ENCODE results near the gene FAM83D. TPM values are rescaled to one million over a fixed set of nuclear protein-coding genes. Genes with fewer than 3 reads are reported as not detected.
A peak's percentile ranks its signal among the peaks of the same experiment; 100 is the strongest.

FAM83D gene
- total RNA-seq, 2 donors from 2014 or later: 10.4 to 10.5 TPM

- Mint-ChIP-seq H3K27me3 (ENCODE audit: low read depth) (no peaks in the 10 kb centered on the region), H3K4me3 (no peak overlapping the region)
Measured at GRCh38 chr20:38889050-38889449, 37.2 kb upstream of the FAM83D start.

DNA sequence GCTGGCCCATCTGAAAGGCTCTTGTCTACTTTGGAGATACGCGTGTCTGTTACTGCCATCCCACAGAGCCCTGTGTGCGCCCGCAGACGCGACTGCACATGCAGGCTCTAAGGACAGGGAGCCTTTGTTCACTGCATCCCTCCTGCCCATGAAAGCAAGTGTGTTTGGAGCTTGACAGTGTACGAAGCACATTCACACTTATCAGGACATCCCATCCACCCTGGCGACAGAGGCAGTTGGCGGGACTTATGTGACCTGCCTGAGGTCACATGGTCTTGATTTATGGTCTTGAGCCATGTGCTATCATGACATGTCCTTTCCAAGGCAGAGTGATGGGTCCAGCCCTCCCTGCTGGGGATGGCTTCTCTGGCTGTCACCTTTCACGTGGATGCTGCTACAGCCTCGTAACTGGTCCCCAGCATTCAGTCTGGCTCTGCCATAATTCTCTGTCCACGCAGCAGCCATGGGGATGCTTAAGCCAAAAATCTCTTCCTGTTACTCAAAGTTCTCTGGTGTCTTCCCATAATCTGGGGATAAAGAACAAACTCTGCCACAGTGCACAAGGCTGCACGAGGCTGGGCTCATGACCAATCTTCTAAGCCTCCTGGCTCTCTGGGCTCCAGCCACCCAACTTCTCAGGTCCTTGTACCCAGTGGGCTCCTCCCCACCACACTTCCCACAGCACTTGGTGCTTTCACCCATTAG, 36.3 kb upstream of the FAM83D start:
- DNase-seq: no peak
- peaks cover 2 to 11% of the 10 kb centered on the region in 2 donors for H3K36me3 Mint-ChIP-seq (ENCODE audit: insufficient read depth in 2 of 2)
- peak overlapping the region; percentile 92 for H3K27ac Mint-ChIP-seq
- no peaks in the 10 kb centered on the region for H3K27me3 Mint-ChIP-seq (ENCODE audit: low read depth)
- ATAC-seq (replicated peaks in 1 of 2): no peak
- peak overlapping the region; percentile 9 to 54 for H3K4me3 Mint-ChIP-seq
- no peaks in the 10 kb centered on the region for H3K9me3 Mint-ChIP-seq
- H3K4me1 Mint-ChIP-seq (ENCODE audit: low read depth): peaks cover 71% of the 10 kb centered on the region

More at GRCh38 chr20:38889050-38889449, 37.2 kb upstream of the FAM83D start:
- Mint-ChIP-seq H3K4me1 (ENCODE audit: low read depth) (peaks cover 62% of the 10 kb centered on the region), H3K9me3 (no peaks in the 10 kb centered on the region), H3K36me3 (ENCODE audit: insufficient read depth in 2 of 2) (peaks cover 0 to 4% of the 10 kb centered on the region in 2 donors), H3K27ac (no peak overlapping the region)
- DNase-seq (no peak), ATAC-seq (replicated peaks in 1 of 2) (no peak)

- DNase-seq: no peak
- Mint-ChIP-seq H3K4me3 (peak overlapping the region; percentile 9 to 54), H3K27ac (peak overlapping the region; percentile 92), H3K36me3 (ENCODE audit: insufficient read depth in 2 of 2) (peaks cover 2 to 15% of the 10 kb centered on the region in 2 donors), H3K9me3 (no peaks in the 10 kb centered on the region), H3K27me3 (ENCODE audit: low read depth) (no peaks in the 10 kb centered on the region), H3K4me1 (ENCODE audit: low read depth) (peaks cover 71% of the 10 kb centered on the region)
- ATAC-seq (replicated peaks in 1 of 2): peak; percentile 52 to 64
Measured at GRCh38 chr20:38890497-38890818, 35.8 kb upstream of the FAM83D start.

DNA sequence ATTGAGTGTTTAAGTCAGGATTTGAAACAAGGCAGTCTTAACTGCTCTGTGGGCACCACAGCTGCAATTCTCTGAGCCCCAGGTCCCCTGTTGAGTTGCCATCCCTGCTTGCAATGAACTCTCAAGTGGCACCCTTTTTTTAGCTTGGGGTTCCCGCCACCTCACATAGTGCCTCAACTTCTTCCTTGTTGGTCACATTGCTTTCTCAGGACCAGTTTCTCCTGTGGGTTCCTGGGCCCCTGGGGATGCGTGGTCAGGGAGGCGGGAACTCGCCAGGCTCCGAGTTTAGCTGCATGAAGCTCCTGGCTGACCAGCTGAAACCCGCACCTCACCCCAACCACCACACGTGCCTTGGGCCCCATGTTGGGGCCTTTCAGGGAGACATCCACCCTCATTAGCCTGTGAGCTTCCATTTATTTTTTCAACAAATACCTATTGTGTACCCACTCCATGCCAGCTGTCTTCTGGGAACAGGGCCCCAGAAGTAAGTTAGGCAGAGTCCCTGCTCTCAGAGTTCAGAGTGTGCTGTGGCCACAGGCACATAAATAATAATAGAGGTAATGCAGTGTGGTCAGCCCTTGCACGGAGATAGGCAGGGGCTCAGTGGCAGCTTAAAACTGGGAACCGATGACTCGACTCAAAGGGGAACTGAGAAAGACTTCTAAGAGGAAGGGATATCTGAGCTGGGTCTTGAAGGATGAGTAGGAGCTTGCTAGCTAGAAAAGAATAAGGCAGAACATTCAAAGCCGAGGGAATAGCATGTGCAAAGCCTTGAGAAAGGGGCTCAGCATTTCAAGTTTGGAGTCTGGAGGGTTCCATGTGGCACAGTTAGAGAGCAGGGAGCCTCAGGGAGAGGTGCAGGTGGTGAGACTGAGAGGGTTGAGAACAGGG, 33.9 kb upstream of the FAM83D start:
- Mint-ChIP-seq H3K4me3 (peak overlapping the region; percentile 5 to 79), H3K36me3 (ENCODE audit: insufficient read depth in 2 of 2) (peaks cover 6 to 22% of the 10 kb centered on the region in 2 donors), H3K4me1 (ENCODE audit: low read depth) (peaks cover 65% of the 10 kb centered on the region), H3K27ac (peak overlapping the region; percentile 81), H3K27me3 (ENCODE audit: low read depth) (no peaks in the 10 kb centered on the region), H3K9me3 (no peaks in the 10 kb centered on the region)
- DNase-seq: no peak
- ATAC-seq (replicated peaks in 1 of 2): peak; percentile 6 to 12

- DNase-seq: no peak
- H3K4me1 Mint-ChIP-seq (ENCODE audit: low read depth): peaks cover 62% of the 10 kb centered on the region
- peak in 1 of 2 donors; percentile 7 for ATAC-seq (replicated peaks in 1 of 2)
- peaks cover 8 to 23% of the 10 kb centered on the region in 2 donors for H3K36me3 Mint-ChIP-seq (ENCODE audit: insufficient read depth in 2 of 2)
- H3K4me3 Mint-ChIP-seq: peak overlapping the region; percentile 68 to 79
- no peaks in the 10 kb centered on the region for H3K27me3 Mint-ChIP-seq (ENCODE audit: low read depth)
- peak overlapping the region; percentile 81 for H3K27ac Mint-ChIP-seq
- H3K9me3 Mint-ChIP-seq: no peaks in the 10 kb centered on the region
Measured at GRCh38 chr20:38893056-38893564, 33.1 kb upstream of the FAM83D start.

- peak overlapping the region; percentile 68 to 79 for H3K4me3 Mint-ChIP-seq
- no peaks in the 10 kb centered on the region for H3K27me3 Mint-ChIP-seq (ENCODE audit: low read depth)
- peak; percentile 80 to 81 for ATAC-seq (replicated peaks in 1 of 2)
- peaks cover 58% of the 10 kb centered on the region for H3K4me1 Mint-ChIP-seq (ENCODE audit: low read depth)
- peak; percentile 81 to 89 for DNase-seq
- peaks cover 8 to 23% of the 10 kb centered on the region in 2 donors for H3K36me3 Mint-ChIP-seq (ENCODE audit: insufficient read depth in 2 of 2)
- no peaks in the 10 kb centered on the region for H3K9me3 Mint-ChIP-seq
- H3K27ac Mint-ChIP-seq: peak overlapping the region; percentile 81
Measured at GRCh38 chr20:38893565-38894090, 32.6 kb upstream of the FAM83D start.

GRCh38 chr20:38894091-38894847, 31.9 kb upstream of the FAM83D start:
- H3K36me3 Mint-ChIP-seq (ENCODE audit: insufficient read depth in 2 of 2): peaks cover 8 to 26% of the 10 kb centered on the region in 2 donors
- H3K4me3 Mint-ChIP-seq: peak overlapping the region; percentile 65 to 79
- peaks cover 53% of the 10 kb centered on the region for H3K4me1 Mint-ChIP-seq (ENCODE audit: low read depth)
- DNase-seq (no peak), ATAC-seq (replicated peaks in 1 of 2) (peak in 1 of 2 donors; percentile 2)
- H3K27me3 Mint-ChIP-seq (ENCODE audit: low read depth): no peaks in the 10 kb centered on the region
- H3K27ac Mint-ChIP-seq: peak overlapping the region; percentile 94
- no peaks in the 10 kb centered on the region for H3K9me3 Mint-ChIP-seq

GRCh38 chr20:38895098-38895949, 30.9 kb upstream of the FAM83D start:
- H3K4me3 Mint-ChIP-seq: no peak overlapping the region
- ATAC-seq (replicated peaks in 1 of 2) (no peak), DNase-seq (no peak)
- H3K27ac Mint-ChIP-seq: peak overlapping the region; percentile 94
- H3K9me3 Mint-ChIP-seq: no peaks in the 10 kb centered on the region
- peaks cover 8 to 23% of the 10 kb centered on the region in 2 donors for H3K36me3 Mint-ChIP-seq (ENCODE audit: insufficient read depth in 2 of 2)
- peaks cover 43% of the 10 kb centered on the region for H3K4me1 Mint-ChIP-seq (ENCODE audit: low read depth)
- H3K27me3 Mint-ChIP-seq (ENCODE audit: low read depth): no peaks in the 10 kb centered on the region

- H3K27ac Mint-ChIP-seq: peak overlapping the region; percentile 99
- H3K36me3 Mint-ChIP-seq (ENCODE audit: insufficient read depth in 2 of 2): peaks cover 8 to 25% of the 10 kb centered on the region in 2 donors
- H3K27me3 Mint-ChIP-seq (ENCODE audit: low read depth): no peaks in the 10 kb centered on the region
- ATAC-seq (replicated peaks in 1 of 2) (no peak), DNase-seq (no peak)
- peak overlapping the region in 1 of 2 donors; percentile 54 for H3K4me3 Mint-ChIP-seq
- peaks cover 36% of the 10 kb centered on the region for H3K4me1 Mint-ChIP-seq (ENCODE audit: low read depth)
- H3K9me3 Mint-ChIP-seq: no peaks in the 10 kb centered on the region
Measured at GRCh38 chr20:38896009-38896594, 30.1 kb upstream of the FAM83D start.

- Mint-ChIP-seq H3K36me3 (ENCODE audit: insufficient read depth in 2 of 2) (peaks cover 13 to 32% of the 10 kb centered on the region in 2 donors), H3K4me3 (no peak overlapping the region), H3K9me3 (no peaks in the 10 kb centered on the region), H3K27me3 (ENCODE audit: low read depth) (no peaks in the 10 kb centered on the region), H3K27ac (no peak overlapping the region), H3K4me1 (ENCODE audit: low read depth) (peaks cover 26% of the 10 kb centered on the region)
- no peak for DNase-seq
- no peak for ATAC-seq (replicated peaks in 1 of 2)
Measured at GRCh38 chr20:38897267-38897666, 28.9 kb upstream of the FAM83D start.

GRCh38 chr20:38900606-38901005, 25.6 kb upstream of the FAM83D start:
- Mint-ChIP-seq H3K4me1 (ENCODE audit: low read depth) (no peaks in the 10 kb centered on the region), H3K27me3 (ENCODE audit: low read depth) (no peaks in the 10 kb centered on the region), H3K4me3 (no peak overlapping the region), H3K9me3 (peaks cover 0 to 2% of the 10 kb centered on the region in 2 donors), H3K36me3 (ENCODE audit: insufficient read depth in 2 of 2) (peaks cover 24 to 47% of the 10 kb centered on the region in 2 donors), H3K27ac (no peak overlapping the region)
- DNase-seq: no peak
- ATAC-seq (replicated peaks in 1 of 2): no peak
